SU-DHL-6 (cell line): ENCODE results near the gene PRR20G.
"Not testable (repeated sequence)": the region's sequence is repeated elsewhere in the genome, so short reads cannot be mapped to it uniquely, and the experiment has no call there.

ENCODE experiments used
- H2AFZ ChIP-seq: fragments of 200-600 bp; sonication (generic); 2 replicates; pipeline ENCODE4 v1.6.1; 2014; ENCODE audit warnings: low read depth, mild to moderate bottlenecking, moderate library complexity, mixed read lengths, antibody characterized with exemption, low read length; ENCODE audit not compliant: severe bottlenecking
- H3F3A ChIP-seq: fragments of 200-600 bp; shearing (Covaris generic); 2 replicates; pipeline ENCODE4 v1.6.0; 2016; ENCODE audit warnings: antibody characterized with exemption, mild to moderate bottlenecking; ENCODE audit not compliant: insufficient read depth
- H3K27ac ChIP-seq: fragments of 200-600 bp; sonication (generic); 2 replicates; pipeline ENCODE4 v1.5.1; 2016; ENCODE audit warnings: low read depth, mild to moderate bottlenecking, low read length, moderate library complexity, mixed read lengths
- H3K27me3 ChIP-seq: fragments of 200-600 bp; sonication (generic), shearing (Covaris generic); 2 replicates; pipeline ENCODE4 v1.6.0; 2014; ENCODE audit warnings: mild to moderate bottlenecking, low read length
- H3K36me3 ChIP-seq: fragments of 200-600 bp; sonication (generic); 2 replicates; pipeline ENCODE4 v1.6.1; 2014; ENCODE audit warnings: mild to moderate bottlenecking, low read length, mixed read lengths
- H3K4me2 ChIP-seq: fragments of 300-600, 200-600 bp; shearing (Covaris generic), sonication (generic); 2 replicates; pipeline ENCODE4 v1.6.0; 2014; ENCODE audit warnings: low read length, low read depth, mild to moderate bottlenecking; ENCODE audit not compliant: poor library complexity, severe bottlenecking
- H3K4me3 ChIP-seq: fragments of 200-600 bp; sonication (generic); 2 replicates; pipeline ENCODE4 v1.5.1; 2014; ENCODE audit warnings: antibody characterized with exemption, low read length, mild to moderate bottlenecking, mixed read lengths; ENCODE audit not compliant: insufficient read depth, poor library complexity, severe bottlenecking
- H3K79me2 ChIP-seq: fragments of 200-600 bp; sonication (generic); 2 replicates; pipeline ENCODE4 v1.6.1; 2014; ENCODE audit warnings: mild to moderate bottlenecking, low read length, moderate library complexity; ENCODE audit not compliant: insufficient read depth
- H3K9ac ChIP-seq: fragments of 200-600 bp; sonication (generic); 2 replicates; pipeline ENCODE4 v1.7.0; 2014; ENCODE audit warnings: mild to moderate bottlenecking, low read length
- H3K9me2 ChIP-seq: fragments of 200-600 bp; sonication (generic); replicated peaks from 2 replicates; pipeline ENCODE4 v1.6.1; 2014; ENCODE audit warnings: low read length; ENCODE audit not compliant: insufficient read depth
- H3K9me3 ChIP-seq: fragments of 200-600 bp; sonication (generic); 2 replicates; pipeline ENCODE4 v1.6.1; 2014; ENCODE audit warnings: low read length, mixed read lengths; ENCODE audit not compliant: insufficient read depth
- H4K20me1 ChIP-seq: fragments of 200-600 bp; sonication (generic); 2 replicates; pipeline ENCODE4 v1.6.1; 2014; ENCODE audit warnings: low read depth, mild to moderate bottlenecking, antibody characterized with exemption, low read length, moderate library complexity, mixed read lengths
- CTCF ChIP-seq: fragments of 200-600 bp; sonication (generic); IDR thresholded peaks from one replicate; pipeline ENCODE4 v1.5.1; 2017; ENCODE audit warnings: antibody characterized with exemption, mild to moderate bottlenecking, low read length, moderate library complexity; ENCODE audit not compliant: insufficient read depth, poor library complexity, severe bottlenecking
- EZH2phosphoT487 ChIP-seq: fragments of 200-600 bp; sonication (generic), shearing (Covaris generic); conservative IDR thresholded peaks from 2 replicates; pipeline ENCODE4 v1.6.1; 2018; ENCODE audit warnings: mild to moderate bottlenecking, antibody characterized with exemption, low read length, moderate library complexity, mixed read lengths

Gene PRR20G

GRCh38 chr3:127316685-127317084 lies 28.8 kb upstream of the PRR20G start:
- H4K20me1 ChIP-seq: no peaks in the 10 kb centered on the region
- no peak overlapping the region for H3K9ac ChIP-seq
- H3K27me3 ChIP-seq: no peaks in the 10 kb centered on the region
- H3K79me2 ChIP-seq: no peaks in the 10 kb centered on the region
- no peak overlapping the region for H3K27ac ChIP-seq
- no peaks in the 10 kb centered on the region for H3K36me3 ChIP-seq
- H3K9me3 ChIP-seq: no peaks in the 10 kb centered on the region
- no peaks in the 10 kb centered on the region for H3K9me2 ChIP-seq
- no peak for TF ChIP-seq EZH2phosphoT487
- TF ChIP-seq CTCF: no peak
- no peak overlapping the region for H3K4me2 ChIP-seq
- H2AFZ ChIP-seq: no peak overlapping the region
- no peaks in the 10 kb centered on the region for H3F3A ChIP-seq
- no peak overlapping the region for H3K4me3 ChIP-seq

- no peaks in the 10 kb centered on the region for H3K27me3 ChIP-seq
- H3K9ac ChIP-seq: no peak overlapping the region
- no peaks in the 10 kb centered on the region for H3K9me2 ChIP-seq
- H2AFZ ChIP-seq: no peak overlapping the region
- H3K4me2 ChIP-seq: no peak overlapping the region
- no peak overlapping the region for H3K4me3 ChIP-seq
- H3K36me3 ChIP-seq: no peaks in the 10 kb centered on the region
- TF ChIP-seq EZH2phosphoT487 (no peak), CTCF (no peak)
- no peaks in the 10 kb centered on the region for H3F3A ChIP-seq
- H3K27ac ChIP-seq: no peak overlapping the region
- H3K9me3 ChIP-seq: no peaks in the 10 kb centered on the region
- no peaks in the 10 kb centered on the region for H3K79me2 ChIP-seq
- no peaks in the 10 kb centered on the region for H4K20me1 ChIP-seq
These were observed 25.0 kb upstream of the PRR20G start for GRCh38 chr3:127312818-127313217.

GRCh38 chr3:127308821-127309220 lies 21.0 kb upstream of the PRR20G start:
- not testable (repeated sequence) for H4K20me1 ChIP-seq, H3K4me2 ChIP-seq, H2AFZ ChIP-seq, H3F3A ChIP-seq, H3K36me3 ChIP-seq, H3K79me2 ChIP-seq, H3K27ac ChIP-seq, H3K9me3 ChIP-seq, H3K27me3 ChIP-seq, H3K9ac ChIP-seq, H3K9me2 ChIP-seq, H3K4me3 ChIP-seq

- Histone ChIP-seq H2AFZ (no peak overlapping the region), H3F3A (no peaks in the 10 kb centered on the region), H3K27me3 (no peaks in the 10 kb centered on the region), H3K9me3 (no peaks in the 10 kb centered on the region), H4K20me1 (no peaks in the 10 kb centered on the region), H3K79me2 (no peaks in the 10 kb centered on the region), H3K9ac (no peak overlapping the region), H3K9me2 (no peaks in the 10 kb centered on the region), H3K36me3 (no peaks in the 10 kb centered on the region), H3K27ac (no peak overlapping the region), H3K4me2 (no peak overlapping the region), H3K4me3 (no peak overlapping the region)
- TF ChIP-seq CTCF: no peak
- no peak for TF ChIP-seq EZH2phosphoT487
These were observed 20.1 kb upstream of the PRR20G start for GRCh38 chr3:127307916-127308315.
